Endometrium (tissue), 2 donors: ENCODE results near the gene DRD4.
"Not testable (repeated sequence)": the region's sequence is repeated elsewhere in the genome, so short reads cannot be mapped to it uniquely, and the experiment has no call there.

ENCODE experiments used
- FAIRE-seq: peaks from 2 replicates; lab custom pipeline; 2012; peaks lifted over from hg19 to GRCh38; lab: Jason Lieb, UNC
- donor health status: control.
- donor health status: control.

DRD4 gene

DNA sequence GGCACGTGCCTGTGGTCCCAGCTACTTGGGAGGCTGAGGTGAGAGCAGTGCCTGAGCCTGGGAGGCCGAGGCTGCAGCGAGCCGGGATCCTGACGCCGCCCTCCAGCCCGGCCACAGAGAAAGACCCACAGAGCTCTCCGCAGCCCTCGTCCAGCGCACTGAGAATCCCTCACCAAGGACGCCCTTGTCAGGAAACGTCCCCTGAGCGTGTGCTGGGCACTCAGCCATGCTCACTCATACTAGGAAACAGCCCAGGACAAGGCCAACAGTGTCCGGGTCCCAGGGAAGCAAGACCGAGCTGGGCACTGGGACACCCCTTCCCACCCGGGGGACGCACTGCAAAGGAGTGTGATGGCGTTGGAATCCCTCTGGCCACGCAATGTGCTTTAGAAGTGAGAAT, 43.4 kb downstream of the DRD4 start:
- FAIRE-seq = no peak

DNA sequence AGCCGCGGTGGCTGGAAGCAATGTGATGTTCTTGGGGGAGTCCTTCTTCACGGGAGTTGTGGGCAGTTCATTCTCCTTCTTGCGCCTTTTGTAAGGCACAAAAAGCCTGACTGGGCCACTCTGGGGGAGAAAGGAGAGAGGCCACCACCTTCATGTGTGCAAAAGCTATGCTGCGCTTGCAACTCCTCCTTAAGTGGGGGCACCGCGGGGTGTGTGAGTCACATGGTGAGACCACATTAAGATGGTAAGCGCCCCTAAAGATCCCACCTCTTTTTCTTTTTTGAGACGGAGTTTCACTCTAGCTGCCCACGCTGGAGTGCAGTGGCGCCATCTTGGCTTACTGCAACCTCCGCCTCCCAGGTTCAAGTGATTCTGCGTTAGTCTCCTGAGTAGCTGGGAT, 43.9 kb downstream of the DRD4 start:
- FAIRE-seq = no peak

DNA sequence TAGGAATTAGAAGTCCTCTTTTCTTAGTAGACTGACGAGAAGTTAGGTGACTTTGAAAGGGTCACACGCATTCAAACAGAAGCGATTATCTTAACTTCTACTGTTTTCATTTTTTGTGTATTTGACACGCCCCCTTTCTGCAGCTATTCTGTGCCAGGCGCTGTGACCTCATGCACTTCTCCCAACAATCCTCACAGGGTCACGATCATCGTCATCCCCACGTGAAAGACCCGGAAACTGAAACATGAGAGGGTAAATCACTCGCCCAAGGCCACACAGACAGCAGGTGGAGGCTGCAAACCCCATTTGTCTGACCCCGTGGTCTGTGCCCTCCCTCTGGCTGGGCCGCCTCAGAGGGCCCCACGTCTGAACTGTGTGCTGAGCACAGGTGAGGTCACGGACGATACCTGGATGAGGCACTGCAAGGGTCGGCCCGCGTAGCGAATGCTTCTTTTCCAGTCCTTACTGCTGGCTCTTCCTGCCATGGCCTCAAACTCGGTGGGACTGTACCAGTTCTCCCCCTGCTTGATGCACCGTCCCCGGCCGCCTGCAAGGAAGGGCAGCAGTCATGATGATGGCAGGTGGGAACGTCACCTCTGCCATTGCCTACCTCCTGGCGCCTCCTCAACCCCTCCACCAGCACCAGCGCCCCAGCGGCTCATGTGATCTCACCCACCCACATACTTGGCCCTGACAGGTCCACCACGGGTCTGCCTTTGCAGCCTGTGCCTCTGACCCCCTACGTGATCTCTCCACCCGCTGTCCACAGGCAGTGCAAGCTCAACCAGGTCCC, 49.6 kb downstream of the DRD4 start:
- no peak for FAIRE-seq

DNA sequence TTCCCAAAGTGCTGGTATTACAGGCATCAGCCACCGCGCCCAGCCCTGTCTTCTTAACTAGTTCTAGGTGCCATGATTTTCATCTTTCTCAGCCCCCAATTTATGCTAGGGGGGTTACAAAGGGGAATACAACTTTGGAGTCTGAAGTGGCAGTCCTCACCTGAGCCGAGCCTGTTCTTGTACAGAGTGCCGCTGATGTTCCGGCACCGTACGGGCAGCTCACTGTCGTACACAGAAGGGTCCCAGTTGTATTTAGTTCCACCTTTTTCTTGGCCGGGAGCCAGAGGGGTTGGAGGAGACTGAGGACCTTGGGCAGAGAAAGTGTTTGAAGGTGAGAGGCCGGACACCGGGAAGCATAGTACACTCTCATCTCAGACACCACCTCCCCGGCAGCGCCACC, 50.7 kb downstream of the DRD4 start:
- no peak for FAIRE-seq

DNA sequence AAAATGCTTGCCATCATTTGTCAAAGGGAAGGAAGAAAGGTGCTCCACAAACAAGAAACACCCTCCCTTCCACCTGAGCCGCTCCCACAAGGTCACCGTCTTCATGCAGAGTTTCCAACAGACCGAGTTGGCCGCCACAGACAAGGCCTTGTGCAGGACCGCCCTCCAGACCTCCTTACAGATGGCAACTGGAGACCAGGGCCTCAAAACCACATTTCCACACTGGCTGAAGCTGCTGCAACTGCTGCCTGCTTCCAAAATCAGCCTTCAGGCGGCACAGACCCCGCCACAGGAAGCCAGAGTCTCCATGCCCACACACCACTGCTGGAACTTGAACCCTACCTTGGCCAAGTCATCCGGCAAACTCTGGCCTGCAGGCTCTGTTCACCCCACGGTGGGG, 51.6 kb downstream of the DRD4 start:
- FAIRE-seq = no peak

DNA sequence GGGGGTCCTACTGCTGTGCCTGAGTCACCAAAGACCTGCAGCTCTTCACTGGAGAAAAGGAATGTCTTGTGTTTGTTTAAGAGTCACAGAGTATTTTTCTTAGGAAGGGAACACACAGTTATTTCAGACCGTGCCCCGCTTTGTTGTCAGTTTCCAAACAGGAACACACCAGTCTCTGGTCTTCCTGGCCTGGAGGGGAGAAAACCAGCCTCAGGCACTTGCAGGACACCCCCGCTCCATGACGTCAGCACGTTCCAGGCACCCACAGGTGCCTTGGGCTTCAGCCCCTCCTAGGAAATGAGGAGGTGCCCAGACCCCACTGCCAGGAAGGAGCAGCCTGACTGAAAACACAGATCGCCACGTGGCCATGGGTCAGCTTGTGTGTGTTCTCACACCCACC, 52.6 kb downstream of the DRD4 start:
- no peak for FAIRE-seq

DNA sequence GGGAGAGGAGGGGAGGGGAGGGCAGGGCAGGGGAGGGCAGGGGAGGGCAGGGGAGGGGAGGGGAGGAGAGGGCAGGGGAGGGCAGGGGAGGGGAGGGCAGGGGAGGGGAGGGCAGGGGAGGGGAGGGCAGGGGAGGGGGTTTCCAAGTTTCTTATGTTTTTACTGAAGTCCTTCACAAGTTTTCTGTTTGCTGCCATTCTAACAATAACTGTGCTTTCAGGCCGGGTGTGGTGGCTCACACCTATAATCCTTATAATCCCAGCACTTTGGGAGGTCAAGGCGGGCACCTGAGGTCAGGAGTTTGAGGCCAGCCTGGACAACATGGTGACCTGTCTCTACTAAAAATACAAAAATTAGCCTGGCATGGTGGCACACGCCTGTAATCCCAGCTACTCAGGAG, 53.2 kb downstream of the DRD4 start:
- not testable (repeated sequence) for FAIRE-seq
